Measurements from ENCODE around the gene OXSR1. TPM values are rescaled to one million over a fixed set of nuclear protein-coding genes. Genes with fewer than 3 reads are reported as not detected.

Gene OXSR1
- total and polyA plus RNA-seq, 10 of the 15 experiments (the other 5 are each of a cell fraction or from before 2014, with no cell fraction given): 12.4 to 54.6 (median 35.7) TPM

GRCh38 chr3:38164952-38165721 is at the start of gene OXSR1 (continued):
- TF ChIP-seq ZBTB33 (IDR thresholded peaks at IDR 0.05) (no peak), SREBF2 (IDR thresholded peaks at IDR 0.05; ENCODE audit: low read length) (no peak), CUX1 (IDR thresholded peaks at IDR 0.05; ENCODE audit: insufficient replicate concordance, low read depth, low read length) (peak; percentile 47), CREB1 (IDR thresholded peaks at IDR 0.05; ENCODE audit: low read depth) (peak; percentile 99), NFYB (IDR thresholded peaks at IDR 0.05; ENCODE audit: insufficient read depth, low read depth, low read length) (peak; percentile 96), CBX5 (IDR thresholded peaks at IDR 0.05; ENCODE audit: low read depth) (no peak), ELK1 (IDR thresholded peaks at IDR 0.05; ENCODE audit: low read depth, low read length) (peak; percentile 10; the same call in 1 of the 2 replicates), BHLHE40 (IDR thresholded peaks at IDR 0.05; ENCODE audit: borderline replicate concordance in 1 of 2, low read depth in 2 of 2, low read length in 1 of 2) (peak; percentile 88 to 96), SKIL (IDR thresholded peaks at IDR 0.05; ENCODE audit: low read depth, poor library complexity, severe bottlenecking) (peak; percentile 60), RFX5 (IDR thresholded peaks at IDR 0.05; ENCODE audit: low read depth, low read length) (peak; percentile 47; the same call in 1 of the 2 replicates), E2F4 (IDR thresholded peaks at IDR 0.05; ENCODE audit: low read depth, low read length) (peak; percentile 74), LARP7 (IDR thresholded peaks at IDR 0.05) (peak; percentile 94; the same call in 1 of the 2 replicates), USF2 (IDR thresholded peaks at IDR 0.05; ENCODE audit: borderline replicate concordance, low read depth, low read length) (peak; percentile 1; the same call in 1 of the 2 replicates), BCL11A (IDR thresholded peaks at IDR 0.05; ENCODE audit: low read depth, low read length) (no peak), PAX8 (IDR thresholded peaks at IDR 0.05) (no peak)

All from GM12878 (cell line).